ENCODE results near the gene HSCB.
A peak's percentile ranks its signal among the peaks of the same experiment; 100 is the strongest.

Gene HSCB

GRCh38 chr22:28768701-28769393 lies 27.0 kb downstream of the HSCB start:
- H3K27ac Mint-ChIP-seq, result no peak overlapping the region
- no peaks in the 10 kb centered on the region for H3K27me3 Mint-ChIP-seq
- no peaks in the 10 kb centered on the region for H3K9me3 Mint-ChIP-seq
- peaks cover 7% of the 10 kb centered on the region for H3K36me3 Mint-ChIP-seq
- H3K4me1 Mint-ChIP-seq, result peaks cover 7% of the 10 kb centered on the region
- no peak for ATAC-seq
- no peak overlapping the region for H3K4me3 Mint-ChIP-seq

- Mint-ChIP-seq H3K27me3 (no peaks in the 10 kb centered on the region), H3K27ac (no peak overlapping the region), H3K4me1 (peaks cover 11% of the 10 kb centered on the region), H3K4me3 (no peak overlapping the region), H3K36me3 (peaks cover 9% of the 10 kb centered on the region), H3K9me3 (no peaks in the 10 kb centered on the region)
- ATAC-seq, result no peak
Measured at GRCh38 chr22:28769394-28770085, 27.7 kb downstream of the HSCB start.

GRCh38 chr22:28771195-28771791 lies 29.5 kb downstream of the HSCB start:
- peaks cover 24% of the 10 kb centered on the region for H3K36me3 Mint-ChIP-seq

GRCh38 chr22:28772633-28773460 lies 31.0 kb downstream of the HSCB start, which contains the start of gene CCDC117:
Gene CCDC117, plus strand, starts transcription at chr22:28772695. Its CDS starts 155 bp downstream, at chr22:28772850.
- peak; percentile 98 for ATAC-seq
- peaks cover 29% of the 10 kb centered on the region for H3K36me3 Mint-ChIP-seq
- H3K27me3 Mint-ChIP-seq, result no peaks in the 10 kb centered on the region
- H3K9me3 Mint-ChIP-seq, result no peaks in the 10 kb centered on the region
- H3K4me1 Mint-ChIP-seq, result peaks cover 32% of the 10 kb centered on the region
- H3K27ac Mint-ChIP-seq, result peak within 1 kb of the TSS; percentile 86
- H3K4me3 Mint-ChIP-seq, result peak within 1 kb of the TSS; percentile 89

More at GRCh38 chr22:28771195-28771791, 29.5 kb downstream of the HSCB start:
- Mint-ChIP-seq H3K27ac (no peak overlapping the region), H3K9me3 (no peaks in the 10 kb centered on the region), H3K4me1 (peaks cover 27% of the 10 kb centered on the region), H3K27me3 (no peaks in the 10 kb centered on the region), H3K4me3 (no peak overlapping the region)
- ATAC-seq, result no peak

- peaks cover 30% of the 10 kb centered on the region for H3K36me3 Mint-ChIP-seq
- peak overlapping the region; percentile 89 for H3K4me3 Mint-ChIP-seq
- peaks cover 33% of the 10 kb centered on the region for H3K4me1 Mint-ChIP-seq
- peak overlapping the region; percentile 86 for H3K27ac Mint-ChIP-seq
- H3K27me3 Mint-ChIP-seq, result no peaks in the 10 kb centered on the region
- no peaks in the 10 kb centered on the region for H3K9me3 Mint-ChIP-seq
- ATAC-seq, result no peak
Measured at GRCh38 chr22:28773461-28773867, 31.6 kb downstream of the HSCB start.

- H3K27me3 Mint-ChIP-seq, result no peaks in the 10 kb centered on the region
- peaks cover 33% of the 10 kb centered on the region for H3K4me1 Mint-ChIP-seq
- H3K9me3 Mint-ChIP-seq, result no peaks in the 10 kb centered on the region
- no peak overlapping the region for H3K27ac Mint-ChIP-seq
- no peak for ATAC-seq
- H3K36me3 Mint-ChIP-seq, result peaks cover 30% of the 10 kb centered on the region
- peak overlapping the region; percentile 66 for H3K4me3 Mint-ChIP-seq
Measured at GRCh38 chr22:28774378-28774777, 32.5 kb downstream of the HSCB start.

- Mint-ChIP-seq H3K9me3 (no peaks in the 10 kb centered on the region), H3K27ac (no peak overlapping the region), H3K4me3 (no peak overlapping the region), H3K36me3 (peaks cover 40% of the 10 kb centered on the region), H3K27me3 (no peaks in the 10 kb centered on the region), H3K4me1 (peaks cover 19% of the 10 kb centered on the region)
- ATAC-seq, result no peak
Measured at GRCh38 chr22:28779833-28780232, 38.0 kb downstream of the HSCB start.

GRCh38 chr22:28780296-28780695 lies 38.5 kb downstream of the HSCB start:
- peaks cover 41% of the 10 kb centered on the region for H3K36me3 Mint-ChIP-seq
- peaks cover 15% of the 10 kb centered on the region for H3K4me1 Mint-ChIP-seq
- H3K27ac Mint-ChIP-seq, result no peak overlapping the region
- H3K9me3 Mint-ChIP-seq, result no peaks in the 10 kb centered on the region
- H3K4me3 Mint-ChIP-seq, result no peak overlapping the region
- H3K27me3 Mint-ChIP-seq, result no peaks in the 10 kb centered on the region
- no peak for ATAC-seq

- Mint-ChIP-seq H3K36me3 (peaks cover 48% of the 10 kb centered on the region), H3K27ac (no peak overlapping the region), H3K4me1 (peaks cover 10% of the 10 kb centered on the region), H3K4me3 (no peak overlapping the region), H3K9me3 (no peaks in the 10 kb centered on the region), H3K27me3 (no peaks in the 10 kb centered on the region)
- ATAC-seq, result no peak
Measured at GRCh38 chr22:28783786-28784671, 42.2 kb downstream of the HSCB start.

GRCh38 chr22:28788601-28789000 lies 46.8 kb downstream of the HSCB start:
- peaks cover 45% of the 10 kb centered on the region for H3K4me1 Mint-ChIP-seq
- peaks cover 51% of the 10 kb centered on the region for H3K36me3 Mint-ChIP-seq
- no peaks in the 10 kb centered on the region for H3K9me3 Mint-ChIP-seq
- H3K4me3 Mint-ChIP-seq, result no peak overlapping the region
- H3K27ac Mint-ChIP-seq, result no peak overlapping the region
- ATAC-seq, result no peak
- H3K27me3 Mint-ChIP-seq, result no peaks in the 10 kb centered on the region

GRCh38 chr22:28791124-28791523 lies 49.3 kb downstream of the HSCB start:
- H3K36me3 Mint-ChIP-seq, result peaks cover 51% of the 10 kb centered on the region
- H3K4me3 Mint-ChIP-seq, result no peak overlapping the region
- H3K4me1 Mint-ChIP-seq, result peaks cover 67% of the 10 kb centered on the region

GRCh38 chr22:28791841-28792490 lies 50.1 kb downstream of the HSCB start:
- no peak overlapping the region for H3K4me3 Mint-ChIP-seq
- H3K9me3 Mint-ChIP-seq, result no peaks in the 10 kb centered on the region
- peaks cover 54% of the 10 kb centered on the region for H3K36me3 Mint-ChIP-seq
- no peaks in the 10 kb centered on the region for H3K27me3 Mint-ChIP-seq
- peak; percentile 73 for ATAC-seq
- peaks cover 75% of the 10 kb centered on the region for H3K4me1 Mint-ChIP-seq
- H3K27ac Mint-ChIP-seq, result peak overlapping the region; percentile 59

More at GRCh38 chr22:28791124-28791523, 49.3 kb downstream of the HSCB start:
- no peaks in the 10 kb centered on the region for H3K9me3 Mint-ChIP-seq
- H3K27me3 Mint-ChIP-seq, result no peaks in the 10 kb centered on the region
- peak overlapping the region; percentile 59 for H3K27ac Mint-ChIP-seq
- ATAC-seq, result no peak

GRCh38 chr22:28792491-28793383 lies 50.9 kb downstream of the HSCB start:
- Mint-ChIP-seq H3K27ac (peak overlapping the region; percentile 59), H3K4me3 (no peak overlapping the region), H3K9me3 (no peaks in the 10 kb centered on the region), H3K27me3 (no peaks in the 10 kb centered on the region), H3K36me3 (peaks cover 55% of the 10 kb centered on the region), H3K4me1 (peaks cover 76% of the 10 kb centered on the region)
- peak; percentile 59 for ATAC-seq
